OCI-LY1 (cell line): ENCODE data around the gene NOP53.

Source experiments
- H2AFZ ChIP-seq: fragments of 200-600 bp; sonication (generic), shearing (Covaris generic); 2 replicates; pipeline ENCODE4 v1.6.0; 2014; ENCODE audit warnings: antibody characterized with exemption, mild to moderate bottlenecking, low read length
- H3F3A ChIP-seq: fragments of 200-600 bp; sonication (generic), shearing (Covaris generic); 2 replicates; pipeline ENCODE4 v1.6.0; 2014; ENCODE audit warnings: mild to moderate bottlenecking, antibody characterized with exemption, low read length, moderate library complexity; ENCODE audit not compliant: insufficient read depth
- H3K27ac ChIP-seq: fragments of 200-600 bp; sonication (generic); 2 replicates; pipeline ENCODE4 v1.5.1; 2014; ENCODE audit warnings: low read length, mixed run types, mild to moderate bottlenecking, low read depth; ENCODE audit not compliant: poor library complexity, severe bottlenecking
- H3K27me3 ChIP-seq: fragments of 200-600 bp; sonication (generic); 2 replicates; pipeline ENCODE4 v1.6.0; 2014; ENCODE audit warnings: antibody characterized with exemption, mild to moderate bottlenecking, low read length, moderate library complexity; ENCODE audit not compliant: insufficient read depth
- H3K36me3 ChIP-seq: fragments of 200-600 bp; sonication (generic); 2 replicates; pipeline ENCODE4 v1.6.1; 2014; ENCODE audit warnings: mild to moderate bottlenecking, antibody characterized with exemption, low read length, moderate library complexity, mixed read lengths; ENCODE audit not compliant: insufficient read depth
- H3K4me1 ChIP-seq: fragments of 200-600 bp; sonication (generic); 2 replicates; pipeline ENCODE4 v1.5.1; 2014; ENCODE audit warnings: mild to moderate bottlenecking, low read length, moderate library complexity; ENCODE audit not compliant: insufficient read depth, severe bottlenecking
- H3K4me2 ChIP-seq: fragments of 200-600 bp; sonication (generic), shearing (Covaris generic); 2 replicates; pipeline ENCODE4 v1.6.1; 2014; ENCODE audit warnings: low read length
- H3K4me3 ChIP-seq: fragments of 200-600 bp; sonication (generic); 2 replicates; pipeline ENCODE4 v1.5.1; 2014; ENCODE audit warnings: low read length, low read depth, mild to moderate bottlenecking, mixed read lengths; ENCODE audit not compliant: poor library complexity, severe bottlenecking
- H3K79me2 ChIP-seq: fragments of 200-600 bp; shearing (Covaris generic); 2 replicates; pipeline ENCODE4 v1.6.1; 2016; ENCODE audit warnings: mixed run types, low read length, mixed read lengths; ENCODE audit not compliant: insufficient read depth
- H3K9ac ChIP-seq: fragments of 200-600 bp; sonication (generic), shearing (Covaris generic); 2 replicates; pipeline ENCODE4 v1.6.1; 2014; ENCODE audit warnings: mild to moderate bottlenecking, low read length, mixed read lengths
- H3K9me2 ChIP-seq: fragments of 200-600 bp; sonication (generic), shearing (Covaris generic); 2 replicates; pipeline ENCODE4 v1.6.1; 2014; ENCODE audit warnings: low read depth, mild to moderate bottlenecking, low read length, mixed read lengths
- H3K9me3 ChIP-seq: fragments of 200-600 bp; shearing (Covaris generic); 2 replicates; pipeline ENCODE4 v1.6.1; 2014; ENCODE audit warnings: low read length, mixed read lengths
- H4K20me1 ChIP-seq: fragments of 200-600 bp; sonication (generic), shearing (Covaris generic); 2 replicates; pipeline ENCODE4 v1.6.0; 2016; ENCODE audit warnings: mild to moderate bottlenecking, low read length; ENCODE audit not compliant: insufficient read depth
- EZH2 ChIP-seq: fragments of 200-600 bp; sonication (generic), shearing (Covaris generic); IDR thresholded peaks from 2 replicates; pipeline ENCODE4 v1.8.0; 2017; ENCODE audit warnings: borderline replicate concordance, mixed run types, mild to moderate bottlenecking, antibody characterized with exemption, low read length, moderate library complexity, mixed read lengths
- TF ChIP-seq, protein P1 (sequence below): fragments of 200-600 bp; sonication (generic), shearing (Covaris generic); IDR thresholded peaks from 2 replicates; pipeline ENCODE4 v1.5.1; 2017; ENCODE audit warnings: mild to moderate bottlenecking, antibody characterized with exemption, low read length, moderate library complexity, mixed read lengths

The NOP53 gene

DNA sequence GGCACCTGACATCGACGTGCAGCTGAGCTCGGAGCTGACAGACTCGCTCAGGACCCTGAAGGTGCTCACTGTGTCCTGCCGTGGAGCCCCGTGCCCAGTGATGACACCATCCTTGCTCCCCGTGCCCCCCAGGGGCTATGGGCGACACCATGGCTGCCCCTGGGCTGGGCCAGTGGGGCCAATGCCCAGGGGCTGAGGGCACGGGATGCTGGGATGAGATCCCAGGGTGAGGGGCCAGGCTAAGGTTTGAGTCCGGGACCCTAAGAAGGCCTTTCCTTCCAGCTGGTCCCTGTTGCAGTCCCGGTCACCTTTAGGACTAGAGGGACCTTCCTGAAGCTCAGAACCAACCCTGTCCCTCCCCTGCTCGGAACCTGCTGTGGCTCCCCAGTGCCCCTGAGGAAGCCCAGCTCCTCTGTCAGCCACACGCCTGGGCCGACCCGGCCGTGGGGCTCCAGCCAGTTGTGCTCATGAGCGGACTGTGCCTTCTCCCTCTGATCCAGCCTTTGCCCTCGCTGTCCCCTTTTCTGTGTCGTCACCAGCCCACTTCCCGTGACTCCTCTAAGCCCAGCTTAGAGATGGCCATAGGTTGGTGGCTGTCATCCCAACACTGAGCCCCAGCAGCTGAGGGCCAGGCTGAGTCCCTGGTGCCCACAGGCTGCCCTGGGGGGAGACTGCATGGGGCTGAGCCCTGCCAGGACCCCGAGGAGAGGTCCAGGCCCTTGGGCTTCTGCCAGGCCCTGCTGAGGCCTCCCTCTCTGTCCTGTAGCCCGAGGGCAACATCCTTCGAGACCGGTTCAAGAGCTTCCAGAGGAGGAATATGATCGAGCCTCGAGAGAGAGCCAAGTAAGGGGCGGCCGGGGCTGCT, 10.6 kb downstream of the NOP53 start:
- H3K4me3 ChIP-seq, result no peak overlapping the region
- no peaks in the 10 kb centered on the region for H3F3A ChIP-seq
- no peak overlapping the region for H3K4me2 ChIP-seq
- peaks cover 80% of the 10 kb centered on the region for H3K36me3 ChIP-seq
- H3K27me3 ChIP-seq, result no peaks in the 10 kb centered on the region
- H4K20me1 ChIP-seq, result no peaks in the 10 kb centered on the region
- no peak overlapping the region for H3K27ac ChIP-seq
- H3K9ac ChIP-seq, result no peak overlapping the region
- TF ChIP-seq, protein P1, sequence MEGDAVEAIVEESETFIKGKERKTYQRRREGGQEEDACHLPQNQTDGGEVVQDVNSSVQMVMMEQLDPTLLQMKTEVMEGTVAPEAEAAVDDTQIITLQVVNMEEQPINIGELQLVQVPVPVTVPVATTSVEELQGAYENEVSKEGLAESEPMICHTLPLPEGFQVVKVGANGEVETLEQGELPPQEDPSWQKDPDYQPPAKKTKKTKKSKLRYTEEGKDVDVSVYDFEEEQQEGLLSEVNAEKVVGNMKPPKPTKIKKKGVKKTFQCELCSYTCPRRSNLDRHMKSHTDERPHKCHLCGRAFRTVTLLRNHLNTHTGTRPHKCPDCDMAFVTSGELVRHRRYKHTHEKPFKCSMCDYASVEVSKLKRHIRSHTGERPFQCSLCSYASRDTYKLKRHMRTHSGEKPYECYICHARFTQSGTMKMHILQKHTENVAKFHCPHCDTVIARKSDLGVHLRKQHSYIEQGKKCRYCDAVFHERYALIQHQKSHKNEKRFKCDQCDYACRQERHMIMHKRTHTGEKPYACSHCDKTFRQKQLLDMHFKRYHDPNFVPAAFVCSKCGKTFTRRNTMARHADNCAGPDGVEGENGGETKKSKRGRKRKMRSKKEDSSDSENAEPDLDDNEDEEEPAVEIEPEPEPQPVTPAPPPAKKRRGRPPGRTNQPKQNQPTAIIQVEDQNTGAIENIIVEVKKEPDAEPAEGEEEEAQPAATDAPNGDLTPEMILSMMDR, result no peak
- TF ChIP-seq EZH2, result no peak
- no peaks in the 10 kb centered on the region for H3K9me3 ChIP-seq
- no peak overlapping the region for H2AFZ ChIP-seq
- H3K4me1 ChIP-seq, result no peaks in the 10 kb centered on the region
- H3K9me2 ChIP-seq, result no peaks in the 10 kb centered on the region
- H3K79me2 ChIP-seq, result no peaks in the 10 kb centered on the region

DNA sequence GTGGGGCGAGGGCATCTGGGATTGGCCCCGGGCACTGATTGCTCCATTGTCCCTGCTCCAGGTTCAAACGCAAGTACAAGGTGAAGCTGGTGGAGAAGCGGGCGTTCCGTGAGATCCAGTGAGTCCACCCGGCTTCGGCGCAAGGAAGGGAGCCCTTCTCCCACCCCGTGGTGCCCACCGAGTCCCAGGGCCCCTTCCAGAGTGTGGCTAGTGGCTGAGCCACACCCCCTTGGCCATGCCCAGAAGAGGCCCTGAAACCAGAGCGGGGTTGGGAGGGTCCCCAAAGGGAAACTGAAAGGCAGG, 11.2 kb downstream of the NOP53 start:
- H3K79me2 ChIP-seq, result no peaks in the 10 kb centered on the region
- H3K27me3 ChIP-seq, result no peaks in the 10 kb centered on the region
- TF ChIP-seq, protein P1, result no peak
- no peak for TF ChIP-seq EZH2
- no peak overlapping the region for H2AFZ ChIP-seq
- no peak overlapping the region for H3K4me3 ChIP-seq
- H4K20me1 ChIP-seq, result no peaks in the 10 kb centered on the region
- no peak overlapping the region for H3K4me2 ChIP-seq
- no peak overlapping the region for H3K27ac ChIP-seq
- H3K9me2 ChIP-seq, result no peaks in the 10 kb centered on the region
- no peaks in the 10 kb centered on the region for H3F3A ChIP-seq
- H3K9me3 ChIP-seq, result no peaks in the 10 kb centered on the region
- peaks cover 74% of the 10 kb centered on the region for H3K36me3 ChIP-seq
- no peaks in the 10 kb centered on the region for H3K4me1 ChIP-seq
- no peak overlapping the region for H3K9ac ChIP-seq

DNA sequence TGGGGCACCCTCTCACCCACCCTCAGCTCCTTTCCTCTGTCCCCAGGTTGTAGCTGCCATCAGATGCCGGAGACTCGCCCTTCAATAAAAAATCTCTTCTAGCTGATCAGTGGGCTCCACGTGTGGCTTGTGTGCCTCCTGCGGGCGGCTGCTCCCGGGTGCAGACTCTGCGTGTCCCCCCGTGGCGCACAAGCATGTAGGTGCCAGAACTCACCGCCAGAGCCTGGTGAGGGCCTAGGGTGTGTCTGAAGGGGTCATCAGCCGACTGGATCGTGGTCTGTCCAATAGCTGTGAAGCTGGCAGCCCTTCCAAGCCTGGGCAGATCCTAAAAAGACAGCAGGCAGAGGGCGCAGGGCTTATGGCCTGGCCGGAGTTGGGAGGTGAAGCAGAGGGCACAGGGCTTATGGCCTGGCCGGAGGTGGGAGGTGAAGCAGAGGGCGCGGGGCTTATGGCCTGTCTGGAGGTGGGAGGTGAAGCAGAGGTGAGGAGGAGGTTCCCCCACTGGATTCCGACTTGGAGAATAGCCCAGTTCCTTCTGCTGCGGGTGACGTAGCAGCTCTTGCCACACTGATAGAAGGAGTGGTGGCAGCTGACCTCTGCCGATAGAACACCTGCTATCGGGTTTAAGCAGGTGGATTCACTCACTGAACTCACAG, 11.7 kb downstream of the NOP53 start:
- no peak overlapping the region for H3K27ac ChIP-seq
- no peaks in the 10 kb centered on the region for H3F3A ChIP-seq
- no peaks in the 10 kb centered on the region for H4K20me1 ChIP-seq
- H3K4me2 ChIP-seq, result no peak overlapping the region
- H3K9me2 ChIP-seq, result no peaks in the 10 kb centered on the region
- TF ChIP-seq, protein P1, result no peak
- TF ChIP-seq EZH2, result no peak
- H2AFZ ChIP-seq, result no peak overlapping the region
- H3K9ac ChIP-seq, result no peak overlapping the region
- no peak overlapping the region for H3K4me3 ChIP-seq
- no peaks in the 10 kb centered on the region for H3K79me2 ChIP-seq
- H3K27me3 ChIP-seq, result no peaks in the 10 kb centered on the region
- no peaks in the 10 kb centered on the region for H3K9me3 ChIP-seq
- peaks cover 72% of the 10 kb centered on the region for H3K36me3 ChIP-seq
- H3K4me1 ChIP-seq, result no peaks in the 10 kb centered on the region
